ENCODE measurements around the gene ZNF543. TPM values are rescaled to one million over a fixed set of nuclear protein-coding genes. Genes with fewer than 3 reads are reported as not detected.

The ZNF543 gene
- total RNA-seq, 1 donor from 2014 or later: 10.5 TPM

GRCh38 chr19:57376151-57376550 is 55.9 kb downstream of the ZNF543 start:
- Mint-ChIP-seq H3K27me3 (no peaks in the 10 kb centered on the region), H3K9me3 (ENCODE audit: low read depth) (peaks cover 64% of the 10 kb centered on the region), H3K4me1 (ENCODE audit: low read depth) (no peaks in the 10 kb centered on the region), H3K27ac (no peak overlapping the region), H3K4me3 (ENCODE audit: low read depth) (no peak overlapping the region), H3K36me3 (ENCODE audit: insufficient read depth) (peaks cover 81% of the 10 kb centered on the region)
- no peak for DNase-seq (ENCODE audit: low spot score, unreplicated experiment)
- TF ChIP-seq, protein P1, sequence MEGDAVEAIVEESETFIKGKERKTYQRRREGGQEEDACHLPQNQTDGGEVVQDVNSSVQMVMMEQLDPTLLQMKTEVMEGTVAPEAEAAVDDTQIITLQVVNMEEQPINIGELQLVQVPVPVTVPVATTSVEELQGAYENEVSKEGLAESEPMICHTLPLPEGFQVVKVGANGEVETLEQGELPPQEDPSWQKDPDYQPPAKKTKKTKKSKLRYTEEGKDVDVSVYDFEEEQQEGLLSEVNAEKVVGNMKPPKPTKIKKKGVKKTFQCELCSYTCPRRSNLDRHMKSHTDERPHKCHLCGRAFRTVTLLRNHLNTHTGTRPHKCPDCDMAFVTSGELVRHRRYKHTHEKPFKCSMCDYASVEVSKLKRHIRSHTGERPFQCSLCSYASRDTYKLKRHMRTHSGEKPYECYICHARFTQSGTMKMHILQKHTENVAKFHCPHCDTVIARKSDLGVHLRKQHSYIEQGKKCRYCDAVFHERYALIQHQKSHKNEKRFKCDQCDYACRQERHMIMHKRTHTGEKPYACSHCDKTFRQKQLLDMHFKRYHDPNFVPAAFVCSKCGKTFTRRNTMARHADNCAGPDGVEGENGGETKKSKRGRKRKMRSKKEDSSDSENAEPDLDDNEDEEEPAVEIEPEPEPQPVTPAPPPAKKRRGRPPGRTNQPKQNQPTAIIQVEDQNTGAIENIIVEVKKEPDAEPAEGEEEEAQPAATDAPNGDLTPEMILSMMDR (IDR thresholded peaks at IDR 0.05; ENCODE audit: unreplicated experiment): no peak

DNA sequence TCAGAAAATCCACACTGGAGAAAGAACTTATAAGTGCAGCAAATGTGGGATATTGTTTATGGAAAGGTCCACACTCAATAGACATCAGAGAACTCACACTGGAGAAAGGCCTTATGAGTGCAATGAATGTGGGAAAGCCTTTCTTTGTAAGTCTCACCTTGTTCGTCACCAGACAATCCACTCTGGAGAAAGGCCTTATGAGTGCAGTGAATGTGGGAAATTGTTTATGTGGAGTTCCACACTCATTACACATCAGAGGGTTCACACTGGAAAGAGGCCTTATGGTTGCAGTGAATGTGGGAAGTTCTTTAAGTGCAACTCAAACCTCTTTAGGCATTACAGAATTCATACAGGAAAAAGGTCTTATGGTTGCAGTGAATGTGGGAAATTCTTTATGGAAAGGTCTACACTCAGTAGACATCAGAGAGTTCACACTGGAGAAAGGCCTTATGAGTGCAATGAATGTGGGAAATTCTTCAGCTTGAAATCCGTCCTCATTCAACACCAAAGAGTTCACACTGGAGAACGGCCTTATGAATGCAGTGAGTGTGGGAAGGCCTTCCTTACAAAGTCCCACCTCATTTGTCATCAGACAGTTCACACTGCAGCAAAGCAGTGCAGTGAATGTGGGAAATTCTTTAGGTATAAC is 57.4 kb downstream of the ZNF543 start:
- H3K36me3 Mint-ChIP-seq (ENCODE audit: insufficient read depth): peaks cover 69% of the 10 kb centered on the region
- H3K4me1 Mint-ChIP-seq (ENCODE audit: low read depth): no peaks in the 10 kb centered on the region
- TF ChIP-seq, protein P1 (IDR thresholded peaks at IDR 0.05; ENCODE audit: unreplicated experiment): no peak
- no peak overlapping the region for H3K27ac Mint-ChIP-seq
- H3K4me3 Mint-ChIP-seq (ENCODE audit: low read depth): no peak overlapping the region
- DNase-seq (ENCODE audit: low spot score, unreplicated experiment): no peak
- peaks cover 58% of the 10 kb centered on the region for H3K9me3 Mint-ChIP-seq (ENCODE audit: low read depth)
- no peaks in the 10 kb centered on the region for H3K27me3 Mint-ChIP-seq

Other genes with a start within 250 kb of the ZNF543 start
- not detected in 2 replicates for gene USP29, start 200.5 kb upstream of the ZNF543 start, total RNA-seq
- gene ZIM3, start 175.3 kb upstream of the ZNF543 start, total RNA-seq: not detected in 2 replicates
- gene DUXA, start 153.0 kb upstream of the ZNF543 start, total RNA-seq: not detected in 2 replicates
- gene ZNF264, start 129.0 kb upstream of the ZNF543 start, total RNA-seq: 35.7 and 40.2 TPM in 2 replicates
- gene AURKC, start 89.4 kb upstream of the ZNF543 start, total RNA-seq: 0.89 and 1.6 TPM in 2 replicates
- 15.6 and 16.3 TPM in 2 replicates for gene ZNF805, start 79.8 kb upstream of the ZNF543 start, total RNA-seq
- gene ZNF460, start 40.0 kb upstream of the ZNF543 start, total RNA-seq: 58.3 and 61.3 TPM in 2 replicates
- 11.8 TPM in 2 replicates for gene ZNF304, start 30.8 kb downstream of the ZNF543 start, total RNA-seq
- 12.9 and 13.9 TPM in 2 replicates for gene TRAPPC2B, start 43.1 kb downstream of the ZNF543 start, total RNA-seq
- gene ZNF547, start 43.1 kb downstream of the ZNF543 start, total RNA-seq: 5.7 and 6.1 TPM in 2 replicates
- 30.7 and 31.9 TPM in 2 replicates for gene ZNF548, start 69.4 kb downstream of the ZNF543 start, total RNA-seq
- 14.7 and 17.7 TPM in 2 replicates for gene ZNF17, start 90.7 kb downstream of the ZNF543 start, total RNA-seq
- gene ZNF749, start 114.9 kb downstream of the ZNF543 start, total RNA-seq: 25.1 and 32.7 TPM in 2 replicates
- 0.64 and 0.84 TPM in 2 replicates for gene VN1R1, start 136.7 kb downstream of the ZNF543 start, total RNA-seq
- 7.3 and 10.1 TPM in 2 replicates for gene ZNF772, start 157.1 kb downstream of the ZNF543 start, total RNA-seq
- gene ZNF419, start 167.3 kb downstream of the ZNF543 start, total RNA-seq: 20.3 and 23.4 TPM in 2 replicates
- gene ZNF773, start 179.5 kb downstream of the ZNF543 start, total RNA-seq: 8.4 and 8.7 TPM in 2 replicates
- gene ZNF549, start 206.9 kb downstream of the ZNF543 start, total RNA-seq: 11.5 and 11.6 TPM in 2 replicates
- 15.7 and 15.9 TPM in 2 replicates for gene ZNF550, start 239.4 kb downstream of the ZNF543 start, total RNA-seq